Left hindlimb (tissue), 1 donor: ENCODE results near the gene MED19.
"Not testable (repeated sequence)": the region's sequence is repeated elsewhere in the genome, so short reads cannot be mapped to it uniquely, and the experiment has no call there.

Experiments
- DNase-seq: peaks from one replicate; pipeline ENCODE4 v3.0.0-alpha.2; 2018

MED19 gene, protein sequence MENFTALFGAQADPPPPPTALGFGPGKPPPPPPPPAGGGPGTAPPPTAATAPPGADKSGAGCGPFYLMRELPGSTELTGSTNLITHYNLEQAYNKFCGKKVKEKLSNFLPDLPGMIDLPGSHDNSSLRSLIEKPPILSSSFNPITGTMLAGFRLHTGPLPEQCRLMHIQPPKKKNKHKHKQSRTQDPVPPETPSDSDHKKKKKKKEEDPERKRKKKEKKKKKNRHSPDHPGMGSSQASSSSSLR

DNA sequence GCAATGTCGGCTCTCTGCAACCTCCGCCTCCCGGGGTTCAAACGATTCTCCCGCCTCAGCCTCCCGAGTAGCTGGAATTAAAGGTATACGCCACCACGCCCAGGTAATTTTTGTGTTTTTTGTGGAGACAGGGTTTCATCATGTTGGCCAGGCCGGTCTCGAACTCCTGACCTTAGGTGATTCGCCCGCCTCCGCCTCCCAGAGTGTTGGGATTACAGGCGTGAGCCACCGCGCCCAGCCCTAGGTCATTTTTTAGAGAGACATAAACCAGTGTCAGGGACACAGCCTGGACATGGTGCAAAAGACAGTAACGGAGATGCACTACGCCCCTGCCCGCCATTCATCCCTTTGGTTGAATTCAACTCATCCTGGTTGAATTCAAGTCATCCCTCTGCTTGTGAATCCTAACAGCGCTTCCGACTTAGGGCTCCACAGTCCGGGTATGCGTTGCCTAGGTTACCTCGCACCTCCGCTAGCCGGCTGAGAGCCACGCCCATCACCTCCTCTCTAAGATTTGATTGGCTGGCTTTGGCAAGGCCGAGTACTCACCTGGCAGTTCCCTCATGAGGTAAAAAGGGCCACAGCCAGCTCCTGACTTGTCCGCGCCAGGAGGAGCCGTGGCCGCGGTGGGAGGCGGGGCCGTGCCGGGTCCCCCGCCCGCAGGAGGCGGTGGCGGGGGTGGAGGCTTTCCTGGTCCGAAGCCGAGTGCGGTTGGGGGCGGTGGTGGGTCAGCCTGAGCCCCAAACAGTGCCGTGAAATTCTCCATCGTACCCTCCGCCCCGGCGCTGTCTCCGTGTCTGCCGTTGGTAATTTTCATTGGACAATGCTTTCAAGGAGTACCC lies at the start of gene MED19:
Gene MED19, minus strand, starts transcription at position 802 of the 842 bp plus-strand sequence. Its CDS starts 36 bp downstream, at position 766.
- DNase-seq, result no peak

DNA sequence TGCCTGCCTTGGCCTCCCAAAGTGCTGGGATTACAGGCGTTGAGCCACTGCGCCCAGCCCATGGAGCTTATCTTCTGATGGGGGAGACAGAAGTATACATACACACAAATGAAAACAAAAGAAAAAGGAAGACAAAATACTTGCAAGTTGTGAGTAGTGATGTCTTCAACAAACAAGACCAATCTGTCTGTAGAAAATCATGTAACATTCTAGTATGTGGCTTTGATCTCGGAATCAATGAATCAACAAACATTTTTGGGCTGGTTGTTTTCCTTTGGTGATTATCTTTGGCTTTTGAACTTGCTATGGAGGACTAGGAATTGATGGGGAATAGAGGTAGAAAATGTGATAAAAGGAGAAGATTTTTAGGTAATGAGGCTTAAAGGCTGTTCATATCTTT lies 46.2 kb upstream of the MED19 start:
- DNase-seq, result no peak

DNA sequence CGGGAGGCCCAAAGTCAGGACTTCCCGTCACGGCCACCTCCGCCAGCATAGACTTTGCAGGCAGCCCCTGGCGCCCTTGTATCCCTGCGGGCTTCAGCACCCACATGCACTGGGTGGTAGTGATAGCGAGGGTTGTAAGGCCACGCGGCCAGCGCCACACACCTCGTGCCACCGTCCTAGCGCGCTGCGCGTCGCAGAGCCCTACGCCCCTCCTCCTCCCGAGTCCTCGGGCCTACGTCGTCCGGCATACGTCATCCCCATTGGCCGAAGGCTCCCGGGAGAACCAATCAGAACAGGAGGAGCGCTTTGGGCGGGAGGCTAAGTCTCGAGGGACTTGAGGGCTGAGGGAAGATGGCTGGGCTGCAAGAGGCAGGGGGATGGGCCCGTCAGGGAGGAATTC lies 40.9 kb upstream of the MED19 start:
- DNase-seq, result no peak

DNA sequence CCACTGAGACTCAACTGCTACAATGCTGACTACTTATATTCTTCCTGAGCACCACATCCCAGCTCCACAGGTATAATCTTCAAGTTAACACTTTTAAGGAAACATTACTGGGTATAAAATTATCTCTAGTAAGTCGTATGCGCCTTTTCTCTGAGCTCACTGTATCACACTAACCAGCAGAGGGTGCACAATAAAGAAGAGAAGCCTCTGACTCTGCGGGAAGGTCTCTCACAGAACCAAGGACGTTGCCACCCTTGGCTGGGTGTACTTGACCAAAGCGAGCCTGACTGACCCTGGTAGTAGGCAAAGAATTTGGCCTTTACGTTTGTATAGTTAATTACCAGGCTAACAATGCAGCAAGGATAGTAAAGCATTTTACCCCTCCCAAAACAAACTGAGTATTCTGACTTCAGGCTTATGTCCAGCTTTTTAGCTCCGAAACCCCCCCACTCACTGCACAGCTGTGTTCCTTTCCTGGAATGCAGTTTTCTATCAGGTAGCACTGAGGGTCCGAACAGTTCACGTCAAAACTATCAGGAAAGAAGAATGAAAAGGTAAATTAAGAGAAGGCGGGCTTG lies 39.8 kb upstream of the MED19 start, which contains the start of gene BTBD18:
Gene BTBD18, minus strand, starts transcription at position 144 of the 578 bp plus-strand sequence. CDS start 631 bp downstream, outside the sequence.
- DNase-seq, result no peak

DNA sequence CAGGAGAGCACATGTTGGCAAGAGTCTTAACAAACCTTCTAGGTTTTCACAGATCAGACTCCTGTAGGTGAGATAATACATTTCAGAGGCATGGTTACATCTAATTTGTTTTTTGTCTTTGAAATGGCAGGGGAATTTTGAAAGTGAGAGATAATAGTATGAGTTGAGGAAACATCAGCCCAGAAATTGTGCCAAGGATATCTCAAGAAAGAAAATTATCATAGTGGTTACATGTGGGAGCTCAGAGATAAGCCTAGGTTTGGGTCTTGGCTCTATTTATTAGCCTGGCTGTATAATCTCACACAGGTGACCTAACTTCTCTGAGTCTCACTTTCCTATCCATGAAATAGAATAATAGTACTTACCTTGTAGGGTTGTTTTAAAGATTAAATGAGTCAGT lies 39.2 kb upstream of the MED19 start:
- DNase-seq, result no peak

DNA sequence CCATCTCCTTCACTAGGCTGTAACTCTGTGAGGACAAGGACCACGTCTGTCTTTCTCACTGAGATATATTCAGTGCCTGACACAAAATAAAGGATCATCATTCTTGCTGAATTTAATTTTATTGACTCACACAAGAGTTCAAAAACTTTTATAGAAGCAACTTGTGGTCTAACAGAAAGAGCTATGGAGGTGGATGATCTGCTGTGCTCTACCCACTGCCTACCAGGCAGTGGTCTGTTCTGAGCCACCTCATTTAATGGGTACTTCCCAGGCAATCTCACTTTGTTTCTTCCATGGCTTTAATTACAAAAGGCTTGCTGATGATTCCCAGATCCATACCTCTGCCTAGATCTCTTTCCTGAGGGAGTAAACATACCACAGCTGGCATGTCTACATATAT lies 34.9 kb upstream of the MED19 start:
- no peak for DNase-seq

DNA sequence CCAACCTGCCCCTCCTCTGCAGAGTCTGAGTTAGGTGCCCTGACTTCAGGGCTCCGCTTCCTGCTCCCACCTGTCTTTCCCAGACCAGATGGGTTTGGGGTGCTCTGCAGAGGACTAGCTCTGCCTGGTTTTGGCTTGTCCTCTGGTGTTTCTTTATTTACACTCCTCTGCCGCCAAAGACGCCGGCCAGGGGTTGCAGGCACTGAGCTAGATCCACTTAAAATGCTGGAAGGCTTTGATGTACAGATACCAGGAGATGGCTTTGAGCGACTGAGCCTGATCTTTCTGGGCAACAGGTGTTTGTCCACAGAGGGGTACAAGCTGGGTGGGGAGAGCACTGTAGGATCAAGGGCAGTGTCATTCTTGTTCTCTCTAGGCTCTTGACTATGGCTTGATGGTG lies 33.2 kb upstream of the MED19 start:
- no peak for DNase-seq

DNA sequence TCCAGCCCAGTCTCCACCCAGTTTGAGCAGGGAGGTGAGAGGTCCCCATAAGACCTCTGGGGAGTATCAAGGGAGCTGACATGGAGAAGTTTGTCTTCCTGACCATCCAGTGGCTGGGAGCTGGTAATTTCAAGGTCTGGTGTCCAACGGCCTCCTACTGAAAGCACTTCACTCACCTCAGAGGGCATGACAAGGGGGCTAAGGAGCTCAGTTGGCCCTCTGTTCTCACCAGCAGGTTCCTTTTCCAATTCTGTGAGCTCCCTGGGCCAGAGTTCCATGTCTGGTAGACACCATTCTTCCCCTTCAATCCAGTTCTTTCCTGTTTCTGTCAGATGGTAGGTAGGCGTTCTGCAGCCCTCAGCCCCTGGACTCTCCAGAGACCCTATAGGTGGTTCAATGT lies 32.3 kb upstream of the MED19 start:
- DNase-seq, result no peak

DNA sequence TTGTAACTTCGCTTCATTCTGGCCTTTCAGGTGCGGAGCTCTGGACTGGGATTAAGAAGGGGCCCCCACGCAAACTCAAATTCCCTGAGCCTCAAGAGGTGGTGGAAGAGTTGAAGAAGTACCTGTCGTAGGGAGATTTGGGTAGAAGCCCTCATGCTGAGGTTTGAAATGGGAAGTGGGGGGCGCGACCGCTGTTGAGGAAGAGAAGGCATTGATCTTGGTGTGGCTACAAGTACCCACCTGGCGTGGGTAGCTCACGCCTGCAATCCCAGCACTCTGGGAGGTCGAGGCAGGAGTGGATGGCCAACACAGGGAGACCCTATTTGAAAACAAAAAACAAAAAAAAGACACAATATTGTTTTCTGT lies 30.1 kb upstream of the MED19 start:
- DNase-seq, result no peak

DNA sequence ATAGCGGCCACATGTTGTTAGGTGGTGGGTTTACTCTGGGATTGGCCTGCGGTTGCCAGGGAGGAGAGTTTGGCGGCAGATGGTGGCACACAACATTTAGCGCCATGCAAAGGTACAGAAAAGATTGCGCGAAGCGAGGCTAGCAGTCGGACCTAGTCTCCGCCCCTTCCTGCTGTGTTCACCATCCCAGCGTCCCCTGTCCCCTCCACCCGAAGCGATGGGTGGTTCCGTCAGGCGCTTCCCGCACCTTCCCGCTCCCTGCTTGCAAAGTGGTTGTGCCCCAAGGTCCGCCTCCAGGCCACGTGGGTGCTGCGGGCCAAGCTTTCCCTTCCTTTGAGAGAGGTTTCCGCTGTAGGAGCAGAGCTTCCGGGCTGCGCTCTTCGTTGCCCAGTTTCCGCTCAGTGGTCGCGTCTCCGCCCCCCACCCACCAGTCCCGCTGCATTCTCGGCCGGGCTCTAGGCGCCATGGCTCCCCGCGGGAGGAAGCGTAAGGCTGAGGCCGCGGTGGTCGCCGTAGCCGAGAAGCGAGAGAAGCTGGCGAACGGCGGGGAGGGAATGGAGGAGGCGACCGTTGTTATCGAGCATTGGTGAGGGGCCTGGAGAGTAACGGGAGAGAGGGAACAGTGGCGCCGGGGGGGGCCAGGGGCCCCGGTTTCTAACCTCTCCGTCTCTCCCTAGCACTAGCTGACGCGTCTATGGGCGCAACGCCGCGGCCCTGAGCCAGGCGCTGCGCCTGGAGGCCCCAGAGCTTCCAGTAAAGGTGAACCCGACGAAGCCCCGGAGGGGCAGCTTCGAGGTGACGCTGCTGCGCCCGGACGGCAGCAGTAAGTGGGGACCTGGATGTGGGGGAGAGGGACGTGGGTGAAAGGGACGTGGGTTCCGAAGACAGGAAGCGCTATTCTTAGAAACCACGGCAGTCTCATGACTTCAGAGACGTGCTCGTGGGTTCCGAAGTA lies 29.4 kb upstream of the MED19 start, which contains the start of gene SELENOH:
Gene SELENOH, plus strand, starts transcription at position 360 of the 955 bp plus-strand sequence. Its CDS starts 105 bp downstream, at position 465.
- DNase-seq, result peak; percentile 98

DNA sequence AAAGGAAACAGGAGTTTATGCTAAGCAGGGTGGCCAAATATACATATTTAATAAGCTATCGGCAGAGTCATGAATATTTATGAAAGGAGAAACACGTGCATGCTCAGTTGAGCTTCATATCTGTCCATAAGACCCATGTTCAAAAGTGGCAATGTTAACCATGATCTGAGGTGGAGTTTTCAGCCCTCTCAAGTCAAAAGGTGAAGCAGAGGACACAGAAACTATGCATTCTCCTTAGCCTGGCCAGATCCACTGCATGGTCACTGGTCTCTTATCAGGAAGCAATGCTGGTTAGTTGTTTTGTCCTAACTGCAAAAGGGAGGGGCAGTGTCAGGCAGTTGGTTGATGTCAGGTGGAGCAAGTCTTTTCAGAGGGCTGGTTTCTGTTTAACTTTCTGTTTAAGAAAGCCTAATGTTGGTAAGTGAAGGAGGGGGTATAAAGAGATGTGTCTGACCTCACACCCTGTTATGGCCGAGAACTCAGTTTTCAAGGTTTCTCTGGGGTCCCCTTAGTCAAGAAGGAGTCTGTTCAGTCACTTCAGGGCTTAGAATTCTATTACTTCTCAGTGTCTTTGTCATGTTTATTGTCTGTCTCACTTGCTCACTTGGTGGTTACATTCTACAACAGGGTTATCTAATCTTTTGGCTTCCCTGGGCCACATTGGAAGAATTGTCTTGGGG lies 23.7 kb upstream of the MED19 start:
- DNase-seq, result no peak

DNA sequence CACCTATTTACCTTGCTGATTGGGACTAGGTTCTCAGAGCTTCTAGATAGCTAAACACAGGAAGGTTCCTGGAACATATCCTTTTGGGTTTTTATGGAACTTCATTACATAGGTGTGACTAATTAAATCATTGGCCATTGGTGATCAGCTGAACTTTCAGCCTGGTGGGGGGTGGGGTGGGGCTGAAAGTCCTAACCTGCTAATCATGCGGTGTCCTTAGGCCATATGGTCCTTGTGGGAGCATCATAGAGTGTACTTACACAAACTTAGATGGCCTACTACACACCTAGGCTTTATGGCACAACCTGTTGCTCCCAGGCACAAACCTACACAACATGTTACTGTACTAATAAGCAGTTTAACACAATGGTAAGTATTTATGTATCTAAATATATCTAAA lies 20.6 kb upstream of the MED19 start:
- no peak for DNase-seq

DNA sequence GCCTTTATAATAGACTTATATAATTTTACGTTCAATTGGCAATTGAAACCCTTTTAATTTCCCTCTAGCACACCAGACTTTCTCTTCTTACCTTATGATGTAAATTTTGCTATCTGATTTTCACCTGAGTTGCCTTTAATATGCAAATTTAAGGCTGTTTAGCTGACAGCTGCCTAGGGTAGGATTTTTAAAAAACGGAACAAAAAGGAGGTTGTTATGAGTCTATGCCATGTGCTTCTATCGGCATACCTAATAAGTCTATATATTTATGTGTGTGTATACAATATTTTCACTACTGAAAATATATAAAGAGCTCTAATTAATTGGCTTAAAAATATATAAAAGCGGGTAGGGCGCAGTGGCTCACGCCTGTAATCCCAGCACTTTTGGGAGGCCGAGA lies 17.5 kb upstream of the MED19 start:
- no peak for DNase-seq

DNA sequence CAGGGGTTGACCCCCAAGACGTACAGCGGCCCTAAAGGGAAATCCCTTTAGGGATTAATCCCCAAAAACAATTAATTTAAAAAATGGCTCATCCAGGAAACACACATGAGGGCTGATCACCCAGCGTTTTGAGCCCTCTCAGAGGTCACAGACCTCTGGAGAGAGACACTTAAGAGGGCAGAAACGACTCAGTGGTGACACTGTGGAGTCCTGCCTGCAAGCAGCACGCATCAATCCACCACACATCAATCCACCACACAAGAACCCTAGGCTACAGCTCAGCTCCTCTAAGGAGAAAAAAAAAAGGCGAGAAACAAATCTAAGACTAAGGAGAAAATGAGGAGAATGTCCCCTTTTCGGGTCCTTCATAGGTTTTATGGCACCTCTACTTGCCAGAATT lies 16.8 kb upstream of the MED19 start:
- DNase-seq, result no peak

DNA sequence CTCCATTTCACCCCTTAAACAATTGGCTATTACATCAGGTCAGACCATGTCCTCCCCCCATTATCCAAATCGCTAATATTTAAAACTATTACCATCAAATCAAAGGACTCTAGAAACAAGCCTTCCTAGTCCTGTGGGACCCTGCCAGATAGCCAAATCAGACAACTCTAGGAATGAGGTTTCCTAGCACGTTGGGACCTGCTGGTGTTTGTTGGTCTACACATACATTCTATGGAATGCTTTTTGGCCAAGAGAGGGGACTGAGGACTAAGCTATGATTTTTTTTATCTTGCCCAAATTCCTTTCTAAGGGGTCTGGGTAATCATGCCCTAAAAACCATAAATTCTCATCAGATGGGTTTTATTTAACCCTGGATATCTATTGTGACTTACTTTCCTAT lies 15.2 kb upstream of the MED19 start:
- no peak for DNase-seq

DNA sequence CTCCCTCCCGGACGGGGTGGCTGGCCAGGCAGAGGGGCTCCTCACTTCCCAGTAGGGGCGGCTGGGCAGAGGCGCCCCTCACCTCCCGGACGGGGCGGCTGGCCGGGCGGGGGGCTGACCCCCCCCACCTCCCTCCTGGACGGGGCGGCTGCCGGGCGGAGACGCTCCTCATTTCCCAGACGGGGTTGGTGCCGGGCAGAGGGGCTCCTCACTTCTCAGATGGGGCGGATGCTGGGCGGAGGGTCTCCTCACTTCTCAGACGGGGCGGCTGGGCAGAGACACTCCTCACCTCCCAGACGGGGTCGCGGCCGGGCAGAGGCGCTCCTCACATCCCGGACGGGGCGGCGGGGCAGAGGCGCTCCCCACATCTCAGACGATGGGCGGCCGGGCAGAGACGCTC lies 4.7 kb upstream of the MED19 start:
- not testable (repeated sequence) for DNase-seq

DNA sequence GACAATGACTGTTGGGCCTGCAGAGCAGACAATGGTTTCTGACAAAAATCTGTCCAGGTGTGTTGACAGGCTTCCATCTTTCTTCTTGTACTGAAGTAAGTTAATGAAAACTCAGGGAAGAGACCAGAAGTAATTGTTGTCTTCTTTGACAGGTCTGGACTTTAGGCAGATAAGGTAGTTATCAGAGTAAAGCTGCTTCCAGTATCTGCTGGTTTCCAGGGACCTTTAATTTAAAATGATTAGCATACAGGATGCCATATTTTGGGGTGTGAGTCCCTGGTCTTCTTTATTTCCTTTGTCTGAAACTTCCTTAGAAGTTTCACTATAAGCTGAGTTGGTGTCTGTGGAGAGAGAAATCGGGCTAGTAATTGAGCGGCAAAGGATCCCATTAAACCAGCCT lies 1.8 kb upstream of the MED19 start:
- DNase-seq, result no peak

DNA sequence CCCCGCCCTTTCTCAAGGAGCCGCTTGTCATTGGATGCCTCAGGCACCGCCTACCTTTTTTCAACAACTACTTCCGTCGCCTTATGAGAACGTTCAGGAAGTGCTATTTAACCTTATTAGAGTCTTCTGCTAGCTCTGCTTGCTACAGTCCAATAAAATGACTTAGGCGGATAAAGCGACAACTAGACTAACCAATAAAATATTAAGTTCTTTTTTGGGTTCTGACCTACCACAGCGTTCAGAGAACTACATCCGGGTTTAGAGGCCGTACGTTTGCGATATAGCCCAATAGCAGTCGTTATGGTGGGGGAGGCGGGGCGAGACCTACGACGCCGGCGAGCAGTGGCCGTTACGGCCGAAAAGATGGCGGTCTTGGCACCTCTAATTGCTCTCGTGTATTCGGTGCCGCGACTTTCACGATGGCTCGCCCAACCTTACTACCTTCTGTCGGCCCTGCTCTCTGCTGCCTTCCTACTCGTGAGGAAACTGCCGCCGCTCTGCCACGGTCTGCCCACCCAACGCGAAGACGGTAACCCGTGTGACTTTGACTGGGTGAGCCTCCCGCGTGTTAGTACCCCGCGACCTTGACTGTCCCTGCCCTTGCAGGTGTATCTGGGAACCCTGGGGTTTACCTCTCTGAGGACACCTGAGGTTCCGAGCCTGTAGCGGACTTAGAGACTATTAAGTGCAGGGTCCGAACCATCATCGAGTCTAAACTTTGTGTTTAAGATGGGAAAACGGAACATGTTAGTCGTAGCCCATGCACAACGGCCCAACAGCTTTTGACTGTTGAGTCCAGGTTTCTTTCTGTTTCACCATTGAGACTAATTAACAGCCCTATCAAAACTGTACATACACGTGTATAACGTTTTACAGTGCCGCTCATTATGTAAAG lies 488 bp upstream of the MED19 start, which contains the start of gene TMX2:
Gene TMX2, plus strand, starts transcription at position 338 of the 895 bp plus-strand sequence. Its CDS starts 26 bp downstream, at position 364.
- peak; percentile 94 for DNase-seq

DNA sequence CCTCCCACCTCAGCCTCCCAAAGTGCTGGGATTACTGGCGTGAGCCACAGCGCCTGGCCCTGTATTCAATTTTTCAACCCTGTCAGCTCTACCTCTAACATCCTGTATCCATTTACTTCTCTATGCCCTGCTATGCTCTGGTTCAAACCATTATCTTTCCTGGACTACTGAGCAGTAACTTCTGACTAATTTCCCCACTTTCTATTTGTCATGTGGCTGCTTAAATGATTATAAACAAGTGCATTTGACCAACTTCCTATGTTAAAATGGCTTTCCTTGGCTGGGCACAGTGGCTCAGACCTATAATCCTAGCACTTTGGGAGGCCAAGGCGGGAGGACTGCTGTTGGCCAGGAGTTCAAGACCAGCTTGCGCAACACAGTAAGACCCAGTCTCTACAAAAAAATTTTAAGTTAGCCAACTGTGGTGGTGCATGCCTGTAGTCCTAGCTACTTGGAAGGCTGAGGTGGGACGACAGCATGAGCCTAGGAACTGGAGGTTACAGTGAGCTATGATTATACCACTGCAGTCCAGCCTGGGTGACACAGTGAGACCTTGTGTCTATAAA lies 2.1 kb downstream of the MED19 start:
- DNase-seq, result no peak

DNA sequence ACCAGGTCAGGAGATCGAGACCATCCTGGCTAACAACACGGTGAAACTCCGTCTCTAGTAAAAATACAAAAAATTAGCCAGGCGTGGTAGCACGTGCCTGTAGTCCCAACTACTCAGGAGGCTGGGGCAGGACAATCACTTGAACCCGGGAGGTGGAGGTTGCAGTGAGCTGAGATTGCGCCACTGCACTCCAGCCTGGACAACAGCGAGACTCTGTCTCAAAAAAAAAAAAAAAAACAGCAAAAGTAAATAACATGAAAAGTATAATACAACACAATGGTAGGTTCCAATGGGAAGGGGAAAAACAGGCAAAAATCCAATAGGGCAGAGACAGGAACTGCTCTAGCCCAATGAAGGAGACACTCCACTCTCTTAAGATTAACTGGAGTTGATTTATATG lies 6.6 kb downstream of the MED19 start:
- DNase-seq, result not testable (repeated sequence)
